ENCODE data around the gene PPP3CA.

PPP3CA gene

DNA sequence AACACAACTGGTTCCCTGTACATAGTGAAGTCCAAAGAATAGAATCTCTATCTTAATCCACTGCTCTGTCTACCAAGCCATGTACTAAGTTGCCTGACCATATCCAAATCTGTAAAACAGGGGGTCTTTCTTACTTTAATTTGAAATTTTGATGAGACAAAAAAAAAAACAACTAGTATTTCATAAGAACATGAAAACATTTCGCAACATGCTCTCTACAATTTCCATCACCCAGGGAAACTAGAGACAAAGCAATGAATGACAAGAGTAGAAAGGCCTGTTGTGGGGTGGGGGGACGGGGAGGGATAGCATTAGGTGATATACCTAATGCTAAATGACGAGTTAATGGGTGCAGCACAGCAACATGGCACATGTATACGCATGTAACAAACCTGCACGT is 279.9 kb downstream of the PPP3CA start:
- Histone ChIP-seq H3K36me3 (replicated peaks; ENCODE audit: insufficient read depth, low read length) (no peaks in the 10 kb centered on the region), H3F3A (ENCODE audit: insufficient read depth, low read length) (no peaks in the 10 kb centered on the region), H3K79me2 (ENCODE audit: low read length) (no peaks in the 10 kb centered on the region), H4K20me1 (ENCODE audit: insufficient read depth, low read length) (no peaks in the 10 kb centered on the region), H3K9ac (ENCODE audit: low read length) (no peak overlapping the region), H3K4me2 (ENCODE audit: low read depth, low read length) (no peak overlapping the region), H3K9me3 (replicated peaks; ENCODE audit: insufficient read depth, low read length) (no peaks in the 10 kb centered on the region), H3K27ac (ENCODE audit: low read length) (no peak overlapping the region), H3K4me3 (ENCODE audit: low read length) (no peak overlapping the region), H3K9me2 (replicated peaks; ENCODE audit: insufficient read depth, low read length) (no peaks in the 10 kb centered on the region), H3K27me3 (replicated peaks; ENCODE audit: insufficient read depth, low read length) (no peaks in the 10 kb centered on the region), H3K4me1 (ENCODE audit: low read length) (no peaks in the 10 kb centered on the region), H2AFZ (ENCODE audit: low read length) (no peak overlapping the region)
- TF ChIP-seq CTCF (IDR thresholded peaks at IDR 0.05; ENCODE audit: low read length) (no peak), EZH2phosphoT487 (IDR thresholded peaks at IDR 0.05; ENCODE audit: low read length) (no peak), EZH2 (optimal IDR thresholded peaks at IDR 0.05; ENCODE audit: low read depth, low read length) (no peak)
- DNase-seq, result no peak

- no peak overlapping the region for H3K4me3 ChIP-seq (ENCODE audit: low read length)
- H4K20me1 ChIP-seq (ENCODE audit: insufficient read depth, low read length), result no peaks in the 10 kb centered on the region
- H3K79me2 ChIP-seq (ENCODE audit: low read length), result no peaks in the 10 kb centered on the region
- no peak overlapping the region for H3K9ac ChIP-seq (ENCODE audit: low read length)
- no peak overlapping the region for H3K27ac ChIP-seq (ENCODE audit: low read length)
- no peaks in the 10 kb centered on the region for H3K36me3 ChIP-seq (replicated peaks; ENCODE audit: insufficient read depth, low read length)
- no peak overlapping the region for H2AFZ ChIP-seq (ENCODE audit: low read length)
- DNase-seq, result no peak
- no peaks in the 10 kb centered on the region for H3K4me1 ChIP-seq (ENCODE audit: low read length)
- H3K4me2 ChIP-seq (ENCODE audit: low read depth, low read length), result no peak overlapping the region
- H3K9me3 ChIP-seq (replicated peaks; ENCODE audit: insufficient read depth, low read length), result no peaks in the 10 kb centered on the region
- TF ChIP-seq EZH2phosphoT487 (IDR thresholded peaks at IDR 0.05; ENCODE audit: low read length) (no peak), CTCF (IDR thresholded peaks at IDR 0.05; ENCODE audit: low read length) (no peak), EZH2 (optimal IDR thresholded peaks at IDR 0.05; ENCODE audit: low read depth, low read length) (no peak)
- H3F3A ChIP-seq (ENCODE audit: insufficient read depth, low read length), result no peaks in the 10 kb centered on the region
- no peaks in the 10 kb centered on the region for H3K9me2 ChIP-seq (replicated peaks; ENCODE audit: insufficient read depth, low read length)
- no peaks in the 10 kb centered on the region for H3K27me3 ChIP-seq (replicated peaks; ENCODE audit: insufficient read depth, low read length)
These were observed 280.6 kb downstream of the PPP3CA start for GRCh38 chr4:101066626-101067170.

DNA sequence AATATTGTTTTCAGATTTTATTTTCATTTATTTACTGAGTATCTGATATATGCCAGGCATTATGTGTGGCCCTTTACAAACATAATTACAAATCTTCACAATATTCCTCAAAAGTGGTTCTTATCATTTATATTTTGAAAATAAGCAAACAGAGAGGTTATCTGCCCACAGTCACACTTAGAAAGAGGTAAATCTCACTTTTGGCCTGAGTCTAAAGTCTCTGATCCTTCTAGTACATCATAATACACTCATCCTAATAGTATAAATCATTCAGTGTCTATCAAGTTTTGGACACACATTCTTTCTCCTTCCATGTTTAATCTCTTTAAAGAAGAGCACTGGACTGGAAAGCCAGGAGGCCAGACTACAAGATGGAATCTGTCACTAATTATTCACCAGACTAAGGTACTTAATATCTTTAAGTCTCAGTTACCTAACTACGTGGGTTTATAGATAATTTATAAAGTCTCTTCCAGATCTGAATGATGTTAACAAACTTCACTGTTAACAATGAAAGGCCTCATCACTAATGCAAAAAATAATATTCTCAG is 281.3 kb downstream of the PPP3CA start:
- H4K20me1 ChIP-seq (ENCODE audit: insufficient read depth, low read length), result no peaks in the 10 kb centered on the region
- H3K4me3 ChIP-seq (ENCODE audit: low read length), result no peak overlapping the region
- H3K27ac ChIP-seq (ENCODE audit: low read length), result no peak overlapping the region
- no peak overlapping the region for H2AFZ ChIP-seq (ENCODE audit: low read length)
- no peaks in the 10 kb centered on the region for H3K36me3 ChIP-seq (replicated peaks; ENCODE audit: insufficient read depth, low read length)
- no peaks in the 10 kb centered on the region for H3F3A ChIP-seq (ENCODE audit: insufficient read depth, low read length)
- TF ChIP-seq CTCF (IDR thresholded peaks at IDR 0.05; ENCODE audit: low read length), result no peak
- no peak for TF ChIP-seq EZH2 (optimal IDR thresholded peaks at IDR 0.05; ENCODE audit: low read depth, low read length)
- TF ChIP-seq EZH2phosphoT487 (IDR thresholded peaks at IDR 0.05; ENCODE audit: low read length), result no peak
- no peak for DNase-seq
- no peaks in the 10 kb centered on the region for H3K9me2 ChIP-seq (replicated peaks; ENCODE audit: insufficient read depth, low read length)
- H3K27me3 ChIP-seq (replicated peaks; ENCODE audit: insufficient read depth, low read length), result no peaks in the 10 kb centered on the region
- H3K4me1 ChIP-seq (ENCODE audit: low read length), result no peaks in the 10 kb centered on the region
- H3K9me3 ChIP-seq (replicated peaks; ENCODE audit: insufficient read depth, low read length), result no peaks in the 10 kb centered on the region
- H3K9ac ChIP-seq (ENCODE audit: low read length), result no peak overlapping the region
- H3K4me2 ChIP-seq (ENCODE audit: low read depth, low read length), result no peak overlapping the region
- no peaks in the 10 kb centered on the region for H3K79me2 ChIP-seq (ENCODE audit: low read length)

All from MM.1S (cell line).